Activated naive CD4-positive, alpha-beta T cell (primary cell): Measurements from ENCODE around the gene KLHL17.
"Not testable (repeated sequence)": the region's sequence is repeated elsewhere in the genome, so short reads cannot be mapped to it uniquely, and the experiment has no call there.

Source experiments
- DNase-seq, 4 experiments: peaks; one replicate each; lab custom pipeline; 2025; lab: John Stamatoyannopoulos, UW

KLHL17 gene

GRCh38 chr1:980602-981395, 20.4 kb downstream of the KLHL17 start:
- no peak for DNase-seq

- no peak for DNase-seq
Observed at GRCh38 chr1:981491-981954, 21.1 kb downstream of the KLHL17 start.

DNA sequence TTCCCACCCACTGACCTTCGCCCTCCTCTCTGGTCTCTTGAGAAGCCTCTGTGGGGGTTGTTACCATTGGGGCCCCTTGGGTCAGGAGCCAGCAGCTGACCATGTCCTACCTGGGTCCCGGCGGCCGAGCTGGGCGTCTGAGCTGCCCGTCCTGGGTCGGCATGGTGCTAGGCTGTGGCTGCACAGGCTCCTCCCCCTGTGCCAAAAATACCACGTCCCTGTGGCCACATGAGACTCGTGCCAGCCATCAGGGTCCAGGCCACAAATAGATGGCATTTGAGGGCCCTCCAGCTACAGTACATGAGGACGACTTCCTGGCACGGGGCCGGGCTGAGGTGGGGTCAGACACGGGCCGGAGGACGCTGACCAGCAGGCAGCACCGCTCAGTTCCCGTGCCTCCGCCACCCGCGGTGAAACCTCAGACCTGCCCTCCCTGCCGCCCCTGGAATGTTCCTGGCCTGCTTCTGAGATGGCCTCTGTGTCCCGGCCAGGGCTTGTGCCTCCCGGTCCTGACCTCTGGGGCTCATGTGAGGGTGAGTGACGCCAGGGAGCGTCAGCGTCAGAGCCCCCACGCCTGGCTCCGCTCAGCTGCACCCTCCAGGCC, 21.7 kb downstream of the KLHL17 start, which contains the start of gene PERM1:
PERM1 (minus strand) TSS at position 139 of the 604 bp plus-strand sequence. CDS start 1,064 bp downstream, outside the sequence.
- DNase-seq, result no peak

DNA sequence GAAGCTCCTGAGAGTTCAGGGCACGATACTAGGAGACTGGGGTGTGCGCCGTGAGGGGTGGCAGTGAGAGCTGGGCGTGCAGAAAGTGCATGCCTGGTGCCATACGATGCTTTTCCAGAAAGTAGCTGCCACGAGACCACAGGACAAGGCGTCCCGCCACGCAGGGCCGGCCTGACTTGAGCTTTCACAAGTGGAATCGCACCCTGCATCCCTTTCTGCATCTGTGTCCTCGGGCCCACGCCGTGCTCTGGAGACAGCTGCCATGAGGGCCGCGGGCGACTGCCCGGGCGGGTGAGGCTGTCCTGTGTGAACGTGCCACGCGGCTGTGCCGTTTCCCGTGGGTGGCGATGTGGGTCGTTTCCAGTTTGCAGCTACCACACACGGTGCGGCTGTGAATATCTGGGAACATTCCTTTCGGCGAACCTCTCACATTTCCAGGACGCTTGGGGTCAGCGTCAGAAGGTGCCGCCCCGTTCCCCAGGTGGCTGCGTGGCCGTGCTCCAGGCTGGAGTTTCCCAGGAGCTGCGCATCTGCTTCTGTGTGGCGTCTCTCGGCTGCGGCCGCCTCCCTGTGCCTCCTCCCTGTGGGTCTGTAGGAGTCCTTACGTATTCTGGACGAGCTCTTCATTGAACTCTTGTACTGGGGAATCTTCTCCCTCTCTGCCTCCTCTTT, 22.5 kb downstream of the KLHL17 start:
- no peak for DNase-seq

DNA sequence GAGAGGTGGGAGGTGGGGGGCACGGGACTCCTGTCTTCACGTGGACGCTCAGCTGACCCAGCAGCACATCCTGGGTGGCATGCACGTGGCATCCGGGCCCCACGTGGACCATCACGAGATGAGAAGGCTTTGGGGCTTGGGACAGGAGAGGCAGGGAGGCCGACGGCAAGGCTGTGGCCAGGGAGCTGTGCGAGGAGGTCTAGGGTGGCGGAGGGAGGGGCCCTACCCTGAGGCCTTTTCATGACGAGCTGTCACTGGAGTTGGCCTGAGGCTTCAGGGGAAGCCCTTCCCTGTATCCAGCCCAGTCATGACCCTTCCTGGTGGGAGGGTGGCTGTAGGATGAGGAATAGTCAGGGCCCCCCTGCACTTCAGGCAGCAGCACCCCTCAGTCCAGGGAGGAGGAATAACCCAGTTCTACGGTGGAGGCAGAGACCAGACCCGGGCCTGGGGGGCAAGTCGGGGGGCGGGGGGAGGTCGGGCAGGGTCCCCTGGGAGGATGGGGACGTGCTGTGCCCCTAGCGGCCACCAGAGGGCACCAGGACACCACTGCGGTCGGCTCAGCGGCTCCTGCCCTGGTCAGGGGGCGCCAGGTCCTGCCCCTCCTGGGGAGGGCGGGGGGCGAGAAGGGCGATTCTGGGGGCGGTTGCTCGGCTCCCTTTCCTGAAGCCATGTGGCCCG, 23.6 kb downstream of the KLHL17 start:
- DNase-seq, result peak in 3 of 4 experiments; percentile 38 to 66 (median 46)

DNA sequence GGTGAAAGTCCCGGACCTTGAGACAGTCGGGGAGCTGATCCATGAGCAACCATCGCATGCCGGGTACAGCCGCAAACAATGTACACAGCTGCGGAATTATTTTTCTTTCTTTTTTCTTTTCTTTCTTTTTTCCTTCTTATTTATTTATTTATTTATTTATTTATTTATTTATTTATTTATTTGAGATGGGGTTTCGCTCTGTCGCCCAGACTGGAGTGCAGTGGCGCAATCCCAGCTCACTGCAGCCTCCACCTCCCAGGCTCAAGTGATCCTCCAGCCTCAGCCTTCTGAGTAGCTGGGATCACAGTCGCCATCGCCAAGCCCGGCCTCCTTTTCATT, 24.1 kb downstream of the KLHL17 start:
- no peak for DNase-seq

- DNase-seq, result no peak
Observed at GRCh38 chr1:985126-985525, 24.7 kb downstream of the KLHL17 start.

DNA sequence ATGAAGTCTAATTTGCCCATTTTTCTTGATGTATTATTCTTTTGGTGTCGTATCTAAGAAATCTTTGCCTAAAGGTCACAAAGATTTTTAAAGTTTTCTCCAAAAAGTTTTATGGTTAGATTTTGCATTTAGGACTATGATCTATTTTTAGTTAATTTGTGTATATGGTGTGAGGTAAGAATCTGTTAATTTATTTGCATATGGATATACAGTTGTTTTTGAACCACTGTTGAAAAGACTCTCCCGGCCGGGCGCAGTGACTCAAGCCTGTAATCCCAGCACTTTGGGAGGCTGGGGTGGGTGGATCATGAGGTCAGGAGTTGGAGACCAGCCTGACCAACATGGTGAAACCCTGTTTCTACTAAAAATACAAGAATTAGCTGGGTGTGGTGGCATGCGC, 27.7 kb downstream of the KLHL17 start:
- not testable (repeated sequence) for DNase-seq

DNA sequence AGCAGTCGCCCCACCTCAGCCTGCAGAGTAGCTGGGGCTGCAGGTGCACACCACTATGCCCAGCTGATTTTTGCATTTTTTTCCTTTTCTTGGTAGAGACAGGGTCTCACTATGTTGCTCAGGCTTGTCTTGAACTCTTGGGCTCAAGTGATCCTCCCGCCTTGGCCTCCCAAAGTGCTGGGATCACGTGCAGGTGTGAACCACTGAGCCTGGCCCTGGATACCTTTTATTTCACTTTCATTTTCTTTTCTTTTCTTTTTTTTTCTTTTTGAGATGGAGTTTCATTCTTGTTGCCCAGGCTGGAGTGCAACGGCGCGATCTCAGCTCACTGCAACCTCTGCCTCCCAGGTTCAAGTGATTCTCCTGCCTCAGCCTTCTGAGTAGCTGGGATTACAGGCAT, 30.9 kb downstream of the KLHL17 start:
- not testable (repeated sequence) for DNase-seq

GRCh38 chr1:991895-992294, 31.5 kb downstream of the KLHL17 start:
- DNase-seq, result no peak

DNA sequence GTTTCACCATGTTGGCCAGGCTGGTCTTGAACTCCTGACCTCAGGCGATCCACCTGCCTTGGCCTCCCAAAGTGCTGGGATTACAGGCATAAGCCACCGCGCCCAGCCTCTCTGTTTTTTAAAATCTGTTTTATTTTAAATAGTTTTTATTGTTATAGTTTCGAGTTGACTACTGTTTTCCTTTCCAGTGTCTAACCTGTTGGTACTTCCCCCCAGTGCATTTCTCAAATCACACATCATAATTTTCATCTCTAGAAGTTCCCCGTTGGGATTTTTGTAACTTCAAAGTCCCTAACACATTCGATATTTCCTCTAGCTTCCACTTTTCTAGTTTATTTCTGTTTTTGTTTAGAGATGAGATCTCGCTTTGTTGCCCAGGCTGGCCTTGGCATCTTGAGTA, 32.0 kb downstream of the KLHL17 start:
- no peak for DNase-seq

DNA sequence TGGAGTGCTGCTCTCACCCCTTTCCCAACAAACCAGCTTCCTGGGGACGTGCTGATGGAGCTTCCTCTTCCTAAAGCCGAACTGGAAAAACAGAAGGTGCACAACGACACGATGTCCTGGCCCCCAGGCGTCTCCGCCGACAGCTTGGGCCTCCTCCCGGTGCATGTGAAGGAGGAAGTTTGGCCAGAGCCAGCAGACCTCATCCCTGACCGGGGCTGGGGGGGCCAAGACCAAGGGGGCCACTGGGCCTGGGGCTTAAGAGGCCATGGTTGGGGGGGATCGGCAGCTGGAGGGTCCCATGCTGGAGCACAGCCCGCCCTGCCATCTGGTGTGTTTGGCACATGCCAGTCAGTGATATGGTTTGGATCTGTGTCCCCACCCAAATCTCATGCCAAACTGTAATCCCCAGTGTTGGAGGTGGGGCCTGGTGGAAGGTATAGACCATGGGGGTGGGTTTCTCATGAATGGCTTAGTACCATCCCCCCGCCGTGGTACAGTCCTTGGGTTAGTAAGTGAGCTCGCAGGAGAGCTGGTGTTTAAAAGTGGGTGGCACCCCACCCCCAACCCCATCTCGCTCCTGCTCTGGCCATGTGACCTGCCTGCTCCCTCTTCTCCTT, 33.1 kb downstream of the KLHL17 start:
- DNase-seq, result no peak

- DNase-seq, result not testable (repeated sequence)
Observed at GRCh38 chr1:994546-994945, 34.2 kb downstream of the KLHL17 start.

DNA sequence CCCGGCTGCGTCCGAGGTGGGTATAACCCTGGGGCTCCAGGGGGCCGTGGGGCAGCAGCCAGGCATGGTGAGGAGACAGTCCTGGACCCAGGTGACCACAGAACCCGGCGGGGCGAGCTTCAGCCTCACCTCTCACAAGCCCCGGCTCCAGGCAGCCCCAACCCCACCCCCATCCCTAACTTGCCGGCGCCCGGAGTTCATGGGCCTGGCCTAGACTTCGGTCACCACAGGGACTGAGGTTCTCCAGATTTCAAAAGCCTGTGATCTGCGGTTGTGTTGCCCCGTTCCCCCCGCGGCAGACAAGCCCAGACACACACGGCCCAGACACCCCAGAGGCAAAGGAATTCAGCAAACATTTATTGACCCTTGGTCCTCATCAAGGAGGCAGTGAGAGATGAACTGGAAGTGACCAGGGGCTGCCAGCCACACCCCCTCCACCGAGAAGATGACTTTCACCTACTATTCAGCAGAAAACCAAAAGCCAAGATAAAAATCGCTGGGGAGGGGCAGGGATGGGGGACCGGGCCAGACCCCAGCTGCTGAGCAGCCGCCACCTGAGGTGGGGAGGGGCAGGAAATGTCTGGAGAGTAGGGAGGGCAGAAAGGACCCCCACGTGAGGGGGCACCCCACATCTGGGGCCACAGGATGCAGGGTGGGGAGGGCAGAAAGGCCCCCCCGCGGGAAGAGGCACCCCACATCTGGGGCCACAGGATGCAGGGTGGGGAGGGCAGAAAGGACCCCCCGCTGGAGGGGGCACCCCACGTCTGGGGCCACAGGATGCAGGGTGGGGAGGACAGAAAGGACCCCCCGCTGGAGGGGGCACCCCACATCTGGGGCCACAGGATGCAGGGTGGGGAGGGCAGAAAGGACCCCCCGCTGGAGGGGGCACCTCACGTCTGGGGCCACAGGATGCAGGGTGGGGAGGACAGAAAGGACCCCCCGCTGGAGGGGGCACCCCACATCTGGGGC, 35.6 kb downstream of the KLHL17 start:
- DNase-seq, result no peak

- no peak for DNase-seq
Observed at GRCh38 chr1:996851-997712, 36.7 kb downstream of the KLHL17 start.

- no peak for DNase-seq
Observed at GRCh38 chr1:997713-997992, 37.3 kb downstream of the KLHL17 start.

DNA sequence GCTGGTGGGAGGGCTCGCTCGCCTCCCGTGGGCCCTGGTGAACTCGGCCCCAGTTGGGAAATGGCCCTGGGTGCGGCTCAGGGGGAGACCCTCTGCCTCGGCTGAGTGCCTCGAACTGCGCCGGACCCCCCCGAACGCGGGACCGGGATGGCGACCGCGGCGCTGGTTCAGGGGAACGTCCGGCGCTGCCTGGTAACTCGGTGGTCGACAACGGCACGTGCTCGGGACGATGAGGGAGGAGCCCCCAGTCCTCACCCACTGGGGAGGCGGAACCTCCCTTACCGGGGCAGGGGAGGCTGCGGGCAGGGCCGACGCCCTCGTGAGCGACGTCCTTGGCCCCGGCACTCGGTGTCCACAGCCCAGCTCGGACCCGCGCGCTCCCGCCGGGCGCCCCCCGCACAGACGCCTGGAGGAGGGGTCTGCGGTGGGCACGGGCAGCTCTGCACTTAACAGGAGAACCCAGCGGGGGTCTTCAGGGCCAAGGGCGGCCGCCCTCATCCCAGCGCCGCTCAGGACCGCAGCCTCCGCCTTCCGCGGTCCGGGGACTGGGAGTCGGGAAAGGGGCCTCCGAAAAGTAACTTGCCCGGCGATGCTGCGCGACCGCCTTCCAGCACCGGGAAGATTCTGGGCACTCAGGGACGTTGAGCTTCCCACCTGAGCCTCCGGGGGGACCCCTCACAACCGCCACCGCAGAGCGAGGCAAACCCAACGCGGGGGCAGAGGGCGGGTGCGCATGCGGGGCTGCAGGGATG, 37.8 kb downstream of the KLHL17 start:
- DNase-seq, result no peak

GRCh38 chr1:998745-998994, 38.3 kb downstream of the KLHL17 start:
- DNase-seq, result no peak

DNA sequence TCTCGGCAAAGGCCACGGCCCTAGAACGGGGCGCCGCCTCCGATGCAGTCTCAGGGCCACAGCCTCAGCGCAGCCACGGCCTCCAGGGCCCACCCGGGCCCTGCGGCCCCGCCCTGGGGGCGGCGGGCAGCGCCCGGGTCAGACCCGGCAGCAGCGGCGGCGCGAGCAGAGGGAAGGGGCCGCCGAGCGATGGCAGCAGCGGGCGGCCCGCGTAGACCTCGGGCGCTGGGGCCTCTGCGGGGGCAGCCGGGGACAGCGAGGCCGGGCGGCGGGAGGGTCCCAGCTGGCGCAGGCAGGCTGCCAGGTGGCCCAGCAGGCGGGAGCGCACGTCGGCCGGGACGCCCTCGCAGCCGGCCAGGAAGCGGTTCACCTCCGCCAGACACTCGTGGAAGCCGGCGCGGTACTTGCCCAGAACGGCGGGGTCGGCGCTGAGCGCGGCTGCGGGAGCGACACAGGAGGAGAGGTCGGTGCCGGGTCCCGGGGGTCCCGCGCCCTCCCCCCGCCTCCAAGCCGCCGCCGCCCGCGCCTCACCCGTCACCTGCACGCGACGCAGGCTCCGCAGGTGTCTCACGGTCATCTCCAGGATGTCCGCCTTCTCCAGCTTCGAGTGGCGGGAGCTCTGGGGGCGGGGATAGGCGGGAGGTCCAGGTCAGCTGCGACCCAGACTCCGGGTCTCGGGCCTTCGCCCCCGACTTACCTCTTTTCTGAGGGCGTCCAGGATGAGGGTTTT, 38.8 kb downstream of the KLHL17 start:
- no peak for DNase-seq
